Neural progenitor cell (in vitro differentiated cells): ENCODE results near the gene PRRC2A.

Experiments used
- EZH2 ChIP-seq: fragments of 200-600 bp; sonication (generic); IDR thresholded peaks from 2 replicates; pipeline ENCODE4 v1.6.1; 2017; ENCODE audit warnings: antibody characterized with exemption, mild to moderate bottlenecking, moderate library complexity
- EZH2phosphoT487 ChIP-seq: fragments of 200-600 bp; sonication (generic); IDR thresholded peaks from 2 replicates; pipeline ENCODE4 v1.6.1; 2017; ENCODE audit warnings: antibody characterized with exemption
- TF ChIP-seq, protein P1 (sequence below): fragments of 200-600 bp; sonication (generic); IDR thresholded peaks from 2 replicates; pipeline ENCODE4 v1.5.1; 2017; ENCODE audit warnings: antibody characterized with exemption, mild to moderate bottlenecking

DNA sequence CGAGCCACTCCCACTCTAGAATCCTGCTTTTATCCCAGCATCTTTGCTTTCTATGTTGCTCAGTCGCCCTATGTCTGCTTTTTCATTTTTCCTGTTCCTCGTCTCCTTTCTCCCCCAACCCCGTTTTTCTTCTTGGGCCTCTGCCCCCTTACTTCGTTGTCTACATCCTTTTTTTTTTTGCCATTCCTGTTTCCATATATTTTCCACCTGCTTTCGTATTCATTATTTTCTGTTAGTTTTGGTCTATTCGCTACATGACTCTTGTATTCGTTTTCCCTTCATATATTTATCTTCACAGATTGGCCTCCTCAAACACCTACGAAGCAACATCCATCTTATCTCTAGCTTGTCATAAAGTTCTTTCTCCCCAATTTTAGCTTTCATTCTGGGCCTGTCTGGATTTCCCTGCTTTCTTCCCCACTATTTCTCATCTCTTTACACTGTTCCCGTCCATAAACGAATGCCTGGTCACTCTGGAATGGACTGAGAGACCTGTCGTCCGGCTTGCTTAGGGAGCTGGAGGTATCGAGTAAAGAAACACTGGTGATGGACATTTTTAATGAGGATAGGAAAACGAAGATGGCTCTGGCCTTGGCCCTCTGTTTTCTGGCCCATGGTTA is 915 bp downstream of the PRRC2A start:
- TF ChIP-seq, protein P1, sequence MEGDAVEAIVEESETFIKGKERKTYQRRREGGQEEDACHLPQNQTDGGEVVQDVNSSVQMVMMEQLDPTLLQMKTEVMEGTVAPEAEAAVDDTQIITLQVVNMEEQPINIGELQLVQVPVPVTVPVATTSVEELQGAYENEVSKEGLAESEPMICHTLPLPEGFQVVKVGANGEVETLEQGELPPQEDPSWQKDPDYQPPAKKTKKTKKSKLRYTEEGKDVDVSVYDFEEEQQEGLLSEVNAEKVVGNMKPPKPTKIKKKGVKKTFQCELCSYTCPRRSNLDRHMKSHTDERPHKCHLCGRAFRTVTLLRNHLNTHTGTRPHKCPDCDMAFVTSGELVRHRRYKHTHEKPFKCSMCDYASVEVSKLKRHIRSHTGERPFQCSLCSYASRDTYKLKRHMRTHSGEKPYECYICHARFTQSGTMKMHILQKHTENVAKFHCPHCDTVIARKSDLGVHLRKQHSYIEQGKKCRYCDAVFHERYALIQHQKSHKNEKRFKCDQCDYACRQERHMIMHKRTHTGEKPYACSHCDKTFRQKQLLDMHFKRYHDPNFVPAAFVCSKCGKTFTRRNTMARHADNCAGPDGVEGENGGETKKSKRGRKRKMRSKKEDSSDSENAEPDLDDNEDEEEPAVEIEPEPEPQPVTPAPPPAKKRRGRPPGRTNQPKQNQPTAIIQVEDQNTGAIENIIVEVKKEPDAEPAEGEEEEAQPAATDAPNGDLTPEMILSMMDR = no peak
- TF ChIP-seq EZH2 (no peak), EZH2phosphoT487 (no peak)
